GM21737 (cell line): ENCODE results near the gene GSX2.
"Not testable (repeated sequence)": the region's sequence is repeated elsewhere in the genome, so short reads cannot be mapped to it uniquely, and the experiment has no call there.

Experiments
- ATAC-seq: cut with Tn5 transposase; IDR thresholded peaks from one replicate; pipeline ENCODE4 v1.9.1; 2021; ENCODE audit warnings: mild to moderate bottlenecking, moderate library complexity; ENCODE audit not compliant: unreplicated experiment

Gene GSX2

GRCh38 chr4:54102531-54103106 is 2.7 kb downstream of the GSX2 start:
- ATAC-seq = no peak

- ATAC-seq = no peak
These were observed 3.2 kb downstream of the GSX2 start for GRCh38 chr4:54103190-54103574.

- ATAC-seq = no peak
These were observed 4.9 kb downstream of the GSX2 start for GRCh38 chr4:54104907-54105306.

DNA sequence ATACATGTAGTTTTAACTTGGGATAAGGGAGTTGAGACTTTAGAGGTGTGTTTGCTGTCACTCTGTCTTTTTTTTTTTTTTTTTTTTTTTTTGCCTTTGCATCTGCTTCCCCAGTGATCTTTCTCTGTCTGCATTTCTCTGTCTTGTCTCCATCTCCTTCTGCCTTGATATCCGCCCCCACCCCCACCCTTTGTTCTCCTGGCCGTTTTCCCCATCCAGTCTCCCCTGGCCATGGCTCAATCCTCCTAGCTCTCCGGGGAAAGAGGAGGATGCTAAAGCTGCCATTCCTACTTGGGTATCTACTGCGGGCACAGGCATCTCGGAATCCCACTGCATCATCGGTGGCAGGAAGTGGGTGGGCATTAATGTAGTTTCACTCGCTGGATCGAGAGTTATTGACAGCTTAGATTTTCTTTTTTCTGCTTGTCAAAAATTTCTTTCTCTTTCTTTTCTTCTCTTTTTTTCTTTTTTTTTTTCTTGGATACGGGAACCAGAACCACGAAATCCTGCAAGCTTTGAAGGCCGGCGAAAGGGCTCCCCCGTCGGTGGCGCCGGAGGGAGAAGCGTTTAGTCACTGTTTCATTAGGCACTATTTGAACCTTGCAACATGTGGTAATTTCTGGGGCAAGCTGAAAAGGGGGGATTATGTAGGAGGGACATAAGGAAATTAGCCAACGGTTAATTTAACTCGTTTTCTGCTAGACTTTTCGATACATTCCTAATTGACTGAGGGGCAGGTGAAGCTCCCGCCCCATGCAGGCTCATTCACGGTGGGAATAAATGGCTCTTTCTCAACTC is 8.2 kb downstream of the GSX2 start:
- no peak for ATAC-seq

GRCh38 chr4:54109241-54110018 is 9.5 kb downstream of the GSX2 start:
- no peak for ATAC-seq

DNA sequence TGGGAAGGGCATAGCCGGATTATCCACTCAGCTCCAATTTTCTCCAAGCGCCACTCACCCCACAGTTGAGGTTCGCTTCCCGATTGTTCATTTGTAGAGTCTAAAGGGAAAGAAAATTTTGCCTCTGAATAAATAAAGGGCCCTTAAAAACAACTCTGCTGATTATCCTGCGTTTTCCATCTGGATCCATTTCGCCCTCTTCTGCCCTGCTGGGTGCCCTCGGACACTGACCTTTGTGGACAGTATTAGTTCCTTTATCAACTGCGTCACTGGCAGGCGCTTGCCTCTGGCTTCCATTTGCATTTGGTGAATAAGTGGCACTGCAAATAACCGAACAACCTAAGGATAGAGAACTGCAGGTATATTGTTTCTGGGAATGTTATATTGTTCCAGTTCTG is 10.1 kb downstream of the GSX2 start:
- ATAC-seq = no peak

- not testable (repeated sequence) for ATAC-seq
These were observed 13.2 kb downstream of the GSX2 start for GRCh38 chr4:54113206-54113605.

DNA sequence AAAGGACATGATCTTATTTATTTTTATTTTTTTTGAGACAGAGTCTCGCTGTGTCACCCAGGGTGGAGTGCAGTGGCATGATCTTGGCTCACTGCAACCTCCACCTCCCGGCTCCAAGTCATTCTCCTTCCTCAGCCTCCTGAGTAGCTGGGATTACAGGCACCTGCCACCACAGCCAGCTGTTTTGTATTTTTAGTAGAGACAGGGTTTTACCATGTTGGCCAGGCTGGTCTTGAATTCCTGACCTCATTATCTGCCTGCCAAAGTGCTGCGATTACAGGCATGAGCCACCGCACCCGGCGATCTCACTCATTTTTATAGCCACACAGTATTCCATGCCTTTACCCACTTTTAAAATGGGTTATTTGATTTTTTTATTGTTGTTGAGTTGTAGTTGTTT is 16.3 kb downstream of the GSX2 start:
- ATAC-seq = not testable (repeated sequence)

DNA sequence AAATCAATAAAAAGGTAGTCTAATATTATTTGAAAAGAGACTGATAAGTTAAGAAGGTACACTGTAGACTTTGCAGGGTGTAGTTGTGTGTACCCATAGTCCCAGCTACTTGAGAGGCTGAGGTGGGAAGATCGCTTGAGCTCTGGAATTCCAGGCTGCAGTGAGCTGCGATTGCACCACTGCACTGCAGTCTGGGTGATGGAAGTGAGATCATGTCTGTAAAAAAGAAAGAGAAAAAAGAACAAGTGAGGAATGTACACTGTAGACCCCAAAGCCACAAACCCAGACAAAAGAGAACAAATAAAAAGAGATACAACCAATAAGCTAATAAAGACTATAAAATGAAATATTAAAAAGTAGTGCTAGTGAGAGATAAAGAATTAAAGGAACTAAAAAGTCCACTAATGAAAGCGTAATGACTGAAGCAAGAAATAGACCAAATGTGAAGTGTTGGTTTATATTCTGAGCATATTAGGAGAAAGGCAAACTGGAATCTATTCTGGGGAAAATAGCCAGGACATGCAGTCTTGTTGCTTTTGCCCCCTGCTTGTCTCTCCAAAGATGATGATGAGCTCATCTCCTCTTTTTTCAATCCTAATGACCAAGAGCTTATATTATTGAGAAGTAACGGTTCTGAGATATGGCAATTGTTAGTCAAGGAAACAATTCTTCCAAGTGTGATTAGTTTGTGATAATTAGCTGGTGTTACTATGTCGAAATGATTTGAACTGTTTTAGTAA is 19.1 kb downstream of the GSX2 start:
- no peak for ATAC-seq

GRCh38 chr4:54120518-54120917 is 20.6 kb downstream of the GSX2 start:
- no peak for ATAC-seq

DNA sequence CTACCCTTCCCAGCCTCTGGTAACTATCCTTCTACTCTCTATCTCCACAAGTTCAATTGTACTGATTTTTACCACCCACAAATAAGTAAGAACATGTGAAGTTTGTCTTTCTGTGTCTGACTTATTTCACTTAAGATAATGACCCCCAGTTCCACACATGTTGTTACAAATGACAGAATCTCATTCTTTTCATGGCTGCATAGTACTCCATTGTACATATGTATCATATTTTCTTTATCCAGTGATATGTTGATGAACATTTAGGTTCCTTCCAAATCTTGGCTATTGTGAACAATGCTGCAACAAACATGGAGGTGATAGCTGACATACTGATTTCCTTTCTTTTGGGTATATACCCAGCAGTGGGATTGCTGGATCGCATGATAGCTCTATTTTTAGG is 27.7 kb downstream of the GSX2 start:
- ATAC-seq = no peak

DNA sequence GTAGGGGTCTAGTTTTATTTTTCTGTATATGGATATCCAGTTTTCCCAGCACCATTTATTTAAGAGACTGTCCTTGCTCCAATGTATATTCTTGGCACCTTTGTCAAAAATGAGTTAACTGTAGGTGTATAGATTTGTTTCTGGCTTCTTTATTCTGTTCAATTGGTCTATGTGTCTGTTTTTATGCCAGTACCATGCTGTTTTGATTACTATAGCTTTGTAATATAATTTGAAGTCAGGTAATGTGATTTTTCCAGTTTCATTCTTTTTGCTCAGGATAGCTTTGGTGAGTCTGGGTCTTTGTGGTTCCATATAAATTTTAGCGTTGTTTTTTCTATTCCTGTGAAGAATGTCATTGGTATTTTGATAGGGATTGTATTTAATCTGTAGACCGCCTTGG is 28.7 kb downstream of the GSX2 start:
- ATAC-seq = not testable (repeated sequence)

GRCh38 chr4:54139332-54139731 is 39.4 kb downstream of the GSX2 start:
- no peak for ATAC-seq

GRCh38 chr4:54140287-54140686 is 40.3 kb downstream of the GSX2 start:
- ATAC-seq = no peak

GRCh38 chr4:54144199-54144598 is 44.2 kb downstream of the GSX2 start:
- no peak for ATAC-seq

GRCh38 chr4:54144661-54145171 is 44.8 kb downstream of the GSX2 start:
- ATAC-seq = no peak

GRCh38 chr4:54146139-54146538 is 46.2 kb downstream of the GSX2 start:
- ATAC-seq = no peak

GRCh38 chr4:54149323-54149722 is 49.4 kb downstream of the GSX2 start:
- ATAC-seq = no peak
